NCI-H524 treated with DMSO at 0.1 percent for 48 hours (cell line): ENCODE results near the gene SLTM.
"Not testable (repeated sequence)": the region's sequence is repeated elsewhere in the genome, so short reads cannot be mapped to it uniquely, and the experiment has no call there.

Experiments
- DNase-seq: peaks from one replicate; lab custom pipeline; 2025; lab: John Stamatoyannopoulos, UW

The SLTM gene

GRCh38 chr15:58875343-58875742 lies 58.1 kb downstream of the SLTM start:
- DNase-seq, result no peak

GRCh38 chr15:58873267-58873666 lies 60.2 kb downstream of the SLTM start:
- DNase-seq, result no peak

GRCh38 chr15:58870451-58870850 lies 63.0 kb downstream of the SLTM start:
- no peak for DNase-seq

GRCh38 chr15:58867926-58868325 lies 65.6 kb downstream of the SLTM start:
- no peak for DNase-seq

- no peak for DNase-seq
Measured at GRCh38 chr15:58865425-58865880, 68.0 kb downstream of the SLTM start.

- DNase-seq, result no peak
Measured at GRCh38 chr15:58864602-58865424, 68.7 kb downstream of the SLTM start.

- DNase-seq, result no peak
Measured at GRCh38 chr15:58862326-58862725, 71.2 kb downstream of the SLTM start.

GRCh38 chr15:58856621-58857020 lies 76.9 kb downstream of the SLTM start:
- not testable (repeated sequence) for DNase-seq

GRCh38 chr15:58856086-58856485 lies 77.4 kb downstream of the SLTM start:
- DNase-seq, result no peak

- DNase-seq, result no peak
Measured at GRCh38 chr15:58854593-58854992, 78.9 kb downstream of the SLTM start.

GRCh38 chr15:58852347-58852746 lies 81.1 kb downstream of the SLTM start:
- DNase-seq, result no peak

GRCh38 chr15:58851205-58851604 lies 82.3 kb downstream of the SLTM start:
- DNase-seq, result not testable (repeated sequence)

GRCh38 chr15:58842713-58843396 lies 90.6 kb downstream of the SLTM start:
- no peak for DNase-seq

GRCh38 chr15:58840048-58840447 lies 93.4 kb downstream of the SLTM start:
- DNase-seq, result no peak

GRCh38 chr15:58839485-58839884 lies 94.0 kb downstream of the SLTM start:
- no peak for DNase-seq

GRCh38 chr15:58833681-58834426 lies 99.6 kb downstream of the SLTM start:
- DNase-seq, result not testable (repeated sequence)

GRCh38 chr15:58830556-58830955 lies 102.9 kb downstream of the SLTM start:
- no peak for DNase-seq
